GM18870 (cell line): ENCODE measurements around the gene NAT10.
"Not testable (repeated sequence)": the region's sequence is repeated elsewhere in the genome, so short reads cannot be mapped to it uniquely, and the experiment has no call there.

ENCODE experiments used
- ATAC-seq: cut with Tn5 transposase; IDR thresholded peaks from one replicate; pipeline ENCODE4 v1.9.1; 2021; ENCODE audit warnings: moderate library complexity; ENCODE audit not compliant: unreplicated experiment

Gene NAT10

DNA sequence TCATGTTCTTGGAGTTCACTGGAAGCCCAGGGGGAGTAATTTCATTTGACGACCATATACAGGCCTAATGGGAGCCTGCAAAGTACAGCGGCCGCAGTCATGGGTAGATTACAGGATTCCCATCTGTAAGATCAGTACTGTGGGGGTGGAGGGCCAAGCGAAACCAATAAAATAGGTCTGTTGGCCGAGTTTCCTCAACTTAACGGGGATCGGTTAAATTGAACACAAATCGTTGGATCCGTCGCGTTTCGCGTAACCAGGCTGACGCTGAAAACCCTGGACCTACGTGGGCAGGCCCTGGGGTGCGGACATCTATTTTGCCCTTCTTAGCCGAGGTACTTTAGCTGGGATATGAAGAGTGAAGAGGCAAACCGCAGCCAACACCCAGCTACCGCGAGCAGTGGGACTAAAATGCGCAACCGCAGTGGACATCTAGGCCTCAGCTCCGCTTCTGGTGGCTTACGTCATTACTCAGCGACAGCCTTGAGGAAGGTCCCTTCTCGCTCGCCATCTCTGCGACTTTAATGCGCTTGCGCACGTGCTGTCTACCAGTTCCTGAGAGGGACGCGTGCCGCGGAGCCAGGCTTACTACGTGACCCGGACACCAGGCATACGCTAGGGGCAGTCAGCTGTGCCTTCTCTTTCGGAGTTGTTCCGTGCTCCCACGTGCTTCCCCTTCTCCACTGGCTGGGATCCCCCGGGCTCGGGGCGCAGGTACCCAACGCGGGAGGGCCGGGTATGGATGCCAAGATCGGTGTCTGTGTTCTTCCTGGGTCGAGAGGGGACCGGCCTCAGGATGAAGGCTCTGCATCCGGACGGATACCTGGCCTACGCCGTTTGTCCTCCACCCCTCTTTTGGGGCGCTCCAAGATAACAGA lies at the start of gene NAT10:
Gene NAT10, plus strand, starts transcription at position 551 of the 878 bp plus-strand sequence. CDS start 2,597 bp downstream, outside the sequence.
- peak; percentile 86 for ATAC-seq

DNA sequence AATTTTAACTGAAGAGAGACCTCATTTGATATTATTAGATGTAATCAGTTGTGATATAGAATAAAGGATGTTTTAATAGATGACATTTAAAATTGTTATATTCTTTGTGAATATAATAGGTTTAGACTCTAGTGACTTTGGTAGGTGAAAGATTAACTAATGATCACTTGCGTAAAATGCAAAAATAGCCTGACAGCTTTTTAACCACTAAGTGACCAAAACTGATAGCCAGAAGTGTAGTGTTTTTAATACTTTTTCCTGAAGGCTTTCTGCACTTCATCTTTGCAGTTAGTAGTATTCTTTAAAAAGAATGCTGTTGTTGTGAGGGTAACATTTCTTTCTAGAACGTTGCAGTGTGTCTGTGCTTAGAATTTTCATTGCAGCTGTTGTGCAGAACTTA lies 48.8 kb upstream of the NAT10 start:
- ATAC-seq: no peak

GRCh38 chr11:34063061-34063795 lies 42.2 kb upstream of the NAT10 start:
- no peak for ATAC-seq

GRCh38 chr11:34064291-34064690 lies 41.1 kb upstream of the NAT10 start:
- ATAC-seq: no peak

GRCh38 chr11:34065505-34066203 lies 39.8 kb upstream of the NAT10 start:
- ATAC-seq: no peak

GRCh38 chr11:34066766-34067165 lies 38.7 kb upstream of the NAT10 start:
- ATAC-seq: not testable (repeated sequence)

- no peak for ATAC-seq
These were observed 37.9 kb upstream of the NAT10 start for GRCh38 chr11:34067383-34068065.

DNA sequence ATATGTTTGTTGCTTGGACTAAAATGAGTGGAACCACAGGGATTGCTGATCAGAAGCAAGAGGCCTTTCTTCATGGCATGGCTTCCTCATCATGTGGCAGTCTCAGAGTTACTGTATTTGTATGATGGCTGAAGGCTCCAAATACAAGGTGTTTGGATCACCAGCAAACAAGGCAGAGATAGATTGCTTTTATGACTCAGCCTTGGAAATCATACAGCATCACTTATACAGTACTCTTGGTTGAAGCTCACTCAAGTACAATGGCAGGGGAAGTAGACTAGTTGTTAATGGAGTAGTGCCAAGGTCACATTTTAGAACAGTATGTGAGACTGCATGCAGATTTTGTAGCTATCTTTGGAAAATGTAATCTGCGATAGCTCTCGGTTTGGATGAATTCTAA lies 37.3 kb upstream of the NAT10 start:
- ATAC-seq: no peak

DNA sequence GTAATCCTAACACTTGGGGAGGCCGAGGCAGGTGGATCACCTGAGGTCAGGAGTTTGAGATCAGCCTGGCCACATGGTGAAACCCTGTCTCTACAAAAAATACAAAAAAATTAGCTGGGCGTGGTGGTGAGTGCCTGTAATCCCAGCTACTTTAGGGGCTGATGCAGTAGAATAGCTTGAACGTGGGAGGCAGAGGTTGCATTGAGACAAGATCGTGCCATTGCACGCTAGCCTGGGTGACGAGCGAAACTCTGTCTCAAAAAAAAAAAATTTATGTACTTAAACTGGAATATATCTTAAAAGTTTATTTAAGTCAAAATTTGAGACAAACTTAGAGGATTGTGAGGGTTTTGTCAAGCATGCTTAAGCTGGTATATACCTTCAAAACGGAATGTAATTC lies 34.1 kb upstream of the NAT10 start:
- ATAC-seq: not testable (repeated sequence)

DNA sequence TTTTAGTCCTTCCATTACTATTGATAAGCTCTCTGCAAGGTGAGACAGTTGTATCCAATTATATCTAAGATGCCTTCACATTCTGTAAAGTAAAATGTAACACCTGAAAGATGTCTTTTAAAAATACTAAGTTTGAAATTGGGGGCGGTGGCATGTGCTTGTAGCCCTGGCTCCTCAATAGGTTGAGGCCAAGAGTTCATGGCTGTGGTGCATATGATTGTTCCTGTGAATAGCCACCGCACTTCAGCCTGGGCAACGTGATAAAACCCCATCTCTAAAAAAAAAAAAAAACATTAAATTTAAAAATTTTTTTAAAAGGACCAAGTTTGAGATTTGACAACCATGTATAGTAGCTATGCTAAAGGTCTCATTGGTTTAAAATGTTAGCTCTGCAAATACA lies 33.4 kb upstream of the NAT10 start:
- ATAC-seq: no peak

DNA sequence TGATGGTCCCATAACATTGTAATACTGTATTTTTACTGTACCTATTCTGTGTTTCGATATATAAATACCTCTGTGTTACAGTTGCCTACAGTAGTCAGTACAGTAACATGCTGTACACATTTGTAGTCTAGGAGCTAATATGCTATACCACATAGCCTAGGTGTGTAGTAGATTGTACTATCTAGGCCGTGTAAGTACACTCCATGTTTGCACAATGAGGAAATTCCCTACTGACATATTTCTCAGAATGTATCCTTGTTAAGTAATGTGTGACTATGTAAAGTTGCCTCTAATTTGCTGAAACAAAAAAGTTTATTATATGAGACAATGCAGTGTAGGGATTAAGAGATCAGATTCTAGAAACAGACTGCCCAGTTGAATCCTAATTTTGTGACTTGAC lies 32.6 kb upstream of the NAT10 start:
- no peak for ATAC-seq

DNA sequence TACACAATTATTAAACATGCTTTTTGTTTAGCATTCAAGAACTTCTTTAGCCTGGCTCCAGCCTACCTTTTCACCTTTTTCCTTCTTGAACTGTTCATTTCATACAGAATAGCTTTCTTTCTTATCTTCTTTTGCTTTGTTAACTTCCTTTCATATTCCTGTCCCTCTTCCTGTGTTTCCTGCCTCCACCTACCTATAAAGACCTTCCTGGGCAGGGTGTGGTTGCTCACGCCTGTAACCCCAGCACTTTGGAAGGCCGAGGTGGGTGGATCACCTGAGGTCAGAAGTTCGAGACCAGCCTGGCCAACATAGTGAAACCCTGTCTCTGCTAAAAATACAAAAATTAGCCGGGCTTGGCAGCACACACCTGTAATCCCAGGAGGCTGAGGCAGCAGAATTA lies 31.0 kb upstream of the NAT10 start:
- no peak for ATAC-seq

GRCh38 chr11:34075178-34075820 lies 30.1 kb upstream of the NAT10 start:
- no peak for ATAC-seq

- no peak for ATAC-seq
These were observed 24.8 kb upstream of the NAT10 start for GRCh38 chr11:34080609-34081008.

DNA sequence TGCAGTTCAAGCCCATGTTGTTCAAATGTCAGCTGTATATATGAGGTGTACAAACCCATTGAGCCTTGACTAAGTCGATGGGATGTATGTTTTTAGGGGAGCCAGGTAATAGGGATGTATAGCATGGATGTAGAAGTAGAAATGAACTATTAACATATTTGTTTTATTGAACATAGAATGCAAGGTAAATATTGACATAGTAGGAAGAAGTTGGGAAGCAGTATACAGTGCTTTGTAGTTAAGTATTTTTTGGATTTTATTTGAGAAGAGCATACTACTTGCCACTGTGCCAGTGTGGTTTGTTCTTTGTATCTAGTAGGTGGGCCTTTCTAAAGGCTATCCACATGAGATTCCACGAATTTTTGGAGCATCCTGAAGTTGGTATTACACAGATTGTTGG lies 20.8 kb upstream of the NAT10 start:
- no peak for ATAC-seq

- ATAC-seq: no peak
These were observed 18.7 kb upstream of the NAT10 start for GRCh38 chr11:34086554-34087283.

DNA sequence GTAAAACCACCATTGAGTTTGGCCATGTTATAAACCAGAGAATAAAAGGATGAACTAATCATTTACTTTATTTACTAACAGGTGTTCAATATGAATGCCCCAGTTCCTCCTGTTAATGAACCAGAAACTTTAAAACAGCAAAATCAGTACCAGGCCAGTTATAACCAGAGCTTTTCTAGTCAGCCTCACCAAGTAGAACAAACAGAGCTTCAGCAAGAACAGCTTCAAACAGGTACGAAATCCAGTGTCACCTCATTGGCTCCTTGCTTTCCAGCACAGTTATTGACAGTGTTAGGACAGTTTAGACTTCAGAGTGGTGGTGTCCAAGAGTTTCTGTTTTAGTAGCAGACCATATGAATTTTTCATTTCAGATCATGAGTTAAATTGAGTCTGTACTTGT lies 13.6 kb upstream of the NAT10 start:
- no peak for ATAC-seq

DNA sequence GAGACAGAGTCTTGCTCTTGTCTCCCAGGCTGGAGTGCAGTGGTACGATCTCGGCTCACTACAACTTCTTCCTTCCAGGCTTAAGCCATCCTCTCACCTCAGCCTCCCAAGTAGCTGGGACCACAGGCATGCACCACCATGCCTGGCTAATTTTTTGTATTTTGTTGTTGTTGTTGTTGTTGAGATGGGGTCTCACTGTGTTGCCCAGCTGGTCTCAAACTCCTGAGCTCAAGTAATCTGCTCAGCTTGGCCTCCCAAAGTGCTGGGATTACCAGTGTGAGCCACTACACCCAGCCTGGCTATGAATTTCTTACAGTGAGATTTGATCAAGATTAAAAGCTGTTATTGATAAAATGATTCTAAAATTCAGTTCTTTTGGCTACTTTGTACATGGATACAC lies 10.5 kb upstream of the NAT10 start:
- not testable (repeated sequence) for ATAC-seq

- ATAC-seq: no peak
These were observed 6.6 kb upstream of the NAT10 start for GRCh38 chr11:34098813-34099212.

DNA sequence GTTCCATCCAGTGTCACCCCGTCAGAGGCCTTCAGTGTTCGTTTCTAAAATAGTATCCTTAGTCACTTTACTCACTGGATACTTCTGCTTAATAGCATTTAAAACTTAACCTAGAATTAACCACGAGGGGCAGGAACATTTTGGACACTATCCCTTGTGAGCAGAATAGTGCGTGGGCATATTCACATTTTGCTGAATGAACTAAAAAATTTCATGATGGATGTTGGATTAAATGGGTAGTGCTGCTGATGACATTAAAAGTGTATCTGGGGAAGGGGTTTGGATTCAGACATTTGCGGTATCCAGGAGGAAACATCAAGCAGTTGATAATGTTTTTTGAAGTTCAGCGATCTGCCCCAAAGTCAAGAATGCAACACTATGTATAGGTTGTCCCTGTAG lies 750 bp upstream of the NAT10 start:
- no peak for ATAC-seq
